Smooth muscle cell (in vitro differentiated cells): Measurements from ENCODE around the gene BBOF1. TPM values are rescaled to one million over a fixed set of nuclear protein-coding genes. Genes with fewer than 3 reads are reported as not detected.

Source experiments
- DNase-seq: peaks from one replicate; lab custom pipeline; 2025; ENCODE audit not compliant: unreplicated experiment; lab: John Stamatoyannopoulos, UW
- H2AFZ ChIP-seq: fragments of 200-600 bp; sonication (generic); 2 replicates; pipeline ENCODE4 v1.6.0; 2016; ENCODE audit warnings: antibody characterized with exemption, low read depth, mild to moderate bottlenecking
- H3F3A ChIP-seq: fragments of 200-600 bp; sonication (generic); 2 replicates; pipeline ENCODE4 v1.6.0; 2017; ENCODE audit warnings: antibody characterized with exemption, low read depth
- H3K27ac ChIP-seq: fragments of 200-600 bp; sonication (generic); 2 replicates; pipeline ENCODE4 v1.5.1; 2016; ENCODE audit warnings: low read depth, mild to moderate bottlenecking
- H3K27me3 ChIP-seq: fragments of 200-600 bp; sonication (generic); 2 replicates; pipeline ENCODE4 v1.6.1; 2016; ENCODE audit warnings: low read depth, mild to moderate bottlenecking
- H3K36me3 ChIP-seq: fragments of 200-600 bp; sonication (generic); 2 replicates; pipeline ENCODE4 v1.5.1; 2016; ENCODE audit warnings: low read depth
- H3K4me1 ChIP-seq: fragments of 200-600 bp; sonication (generic); 2 replicates; pipeline ENCODE4 v1.5.1; 2016; ENCODE audit warnings: low read depth
- H3K4me2 ChIP-seq: fragments of 200-600 bp; sonication (generic); 2 replicates; pipeline ENCODE4 v1.6.0; 2016; ENCODE audit warnings: mild to moderate bottlenecking
- H3K4me3 ChIP-seq: fragments of 200-600 bp; sonication (generic); 2 replicates; pipeline ENCODE4 v1.5.1; 2016; ENCODE audit warnings: mild to moderate bottlenecking
- H3K79me2 ChIP-seq: fragments of 200-600 bp; sonication (generic); 2 replicates; pipeline ENCODE4 v1.6.0; 2016; ENCODE audit warnings: low read depth, mild to moderate bottlenecking
- H3K9ac ChIP-seq: fragments of 200-600 bp; sonication (generic); 2 replicates; pipeline ENCODE4 v1.6.0; 2016; ENCODE audit warnings: low read depth
- H3K9me3 ChIP-seq: fragments of 200-600 bp; sonication (generic); replicated peaks from 2 replicates; pipeline ENCODE4 v1.5.1; 2016; ENCODE audit warnings: low read depth
- H4K20me1 ChIP-seq: fragments of 200-600 bp; sonication (generic); 2 replicates; pipeline ENCODE4 v1.6.0; 2016; ENCODE audit warnings: low read depth
- WGBS: methylation state at CpG from one replicate; pipeline ENCODE4 v1.1.7; 2016; ENCODE audit warnings: low lambda C conversion rate; 5-methylcytosine and 5-hydroxymethylcytosine counted together
- polyA plus RNA-seq: library from polyadenylated mRNA; unstranded; fragments of >200 nt; fragmentation: Nextera tagmentation; extraction: Ambion mirVana; gene quantifications from 2 replicates; pipeline ENCODE4 v1.2.1, GENCODE V29; 2016
- total RNA-seq: library from RNA; depleted of rRNA; stranded (reverse); fragments of >200 nt; gene quantifications from 2 replicates; pipeline ENCODE4 v1.2.3, GENCODE V29; 2014
- TF ChIP-seq, protein P1 (sequence below): fragments of 200-600 bp; sonication (generic); IDR thresholded peaks from 2 replicates; pipeline ENCODE4 v1.5.1; 2017; ENCODE audit warnings: borderline replicate concordance, mild to moderate bottlenecking, antibody characterized with exemption; ENCODE audit not compliant: insufficient read depth, poor library complexity, severe bottlenecking

Gene BBOF1
- total and polyA plus RNA-seq, 2 experiments from 2014 or later = 6.4 to 6.5 TPM

- H3K4me3 ChIP-seq = no peak overlapping the region
- TF ChIP-seq, protein P1, sequence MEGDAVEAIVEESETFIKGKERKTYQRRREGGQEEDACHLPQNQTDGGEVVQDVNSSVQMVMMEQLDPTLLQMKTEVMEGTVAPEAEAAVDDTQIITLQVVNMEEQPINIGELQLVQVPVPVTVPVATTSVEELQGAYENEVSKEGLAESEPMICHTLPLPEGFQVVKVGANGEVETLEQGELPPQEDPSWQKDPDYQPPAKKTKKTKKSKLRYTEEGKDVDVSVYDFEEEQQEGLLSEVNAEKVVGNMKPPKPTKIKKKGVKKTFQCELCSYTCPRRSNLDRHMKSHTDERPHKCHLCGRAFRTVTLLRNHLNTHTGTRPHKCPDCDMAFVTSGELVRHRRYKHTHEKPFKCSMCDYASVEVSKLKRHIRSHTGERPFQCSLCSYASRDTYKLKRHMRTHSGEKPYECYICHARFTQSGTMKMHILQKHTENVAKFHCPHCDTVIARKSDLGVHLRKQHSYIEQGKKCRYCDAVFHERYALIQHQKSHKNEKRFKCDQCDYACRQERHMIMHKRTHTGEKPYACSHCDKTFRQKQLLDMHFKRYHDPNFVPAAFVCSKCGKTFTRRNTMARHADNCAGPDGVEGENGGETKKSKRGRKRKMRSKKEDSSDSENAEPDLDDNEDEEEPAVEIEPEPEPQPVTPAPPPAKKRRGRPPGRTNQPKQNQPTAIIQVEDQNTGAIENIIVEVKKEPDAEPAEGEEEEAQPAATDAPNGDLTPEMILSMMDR = no peak
- no peaks in the 10 kb centered on the region for H3K9me3 ChIP-seq
- H2AFZ ChIP-seq = no peak overlapping the region
- H3K79me2 ChIP-seq = no peaks in the 10 kb centered on the region
- no peaks in the 10 kb centered on the region for H3K27me3 ChIP-seq
- H4K20me1 ChIP-seq = no peaks in the 10 kb centered on the region
- H3K27ac ChIP-seq = no peak overlapping the region
- H3K9ac ChIP-seq = no peak overlapping the region
- H3F3A ChIP-seq = peaks cover 3% of the 10 kb centered on the region
- WGBS = 98% methylated on average over 4 of the region's 4 CpGs
- DNase-seq = no peak
- no peaks in the 10 kb centered on the region for H3K4me1 ChIP-seq
- H3K36me3 ChIP-seq = no peaks in the 10 kb centered on the region
- no peak overlapping the region for H3K4me2 ChIP-seq
These were observed 3.2 kb downstream of the BBOF1 start for GRCh38 chr14:74022346-74022745.

GRCh38 chr14:74029136-74029535 is 10.0 kb downstream of the BBOF1 start:
- Histone ChIP-seq H3K36me3 (no peaks in the 10 kb centered on the region), H3K9me3 (no peaks in the 10 kb centered on the region), H3K9ac (no peak overlapping the region), H3K4me1 (no peaks in the 10 kb centered on the region), H3F3A (no peaks in the 10 kb centered on the region), H3K27me3 (no peaks in the 10 kb centered on the region), H3K4me3 (no peak overlapping the region), H3K27ac (no peak overlapping the region), H2AFZ (no peak overlapping the region), H4K20me1 (no peaks in the 10 kb centered on the region), H3K79me2 (no peaks in the 10 kb centered on the region), H3K4me2 (no peak overlapping the region)
- TF ChIP-seq, protein P1 = no peak
- 87% methylated on average over 3 of the region's 3 CpGs for WGBS
- DNase-seq = no peak

GRCh38 chr14:74034572-74034971 is 15.4 kb downstream of the BBOF1 start:
- DNase-seq = no peak
- TF ChIP-seq, protein P1 = no peak
- no peaks in the 10 kb centered on the region for H3K36me3 ChIP-seq
- H3K4me1 ChIP-seq = no peaks in the 10 kb centered on the region
- H2AFZ ChIP-seq = no peak overlapping the region
- H3K4me3 ChIP-seq = no peak overlapping the region
- no peak overlapping the region for H3K27ac ChIP-seq
- H4K20me1 ChIP-seq = no peaks in the 10 kb centered on the region
- no peaks in the 10 kb centered on the region for H3F3A ChIP-seq
- H3K27me3 ChIP-seq = no peaks in the 10 kb centered on the region
- 81% methylated on average over 3 of the region's 3 CpGs for WGBS
- H3K9me3 ChIP-seq = no peaks in the 10 kb centered on the region
- H3K79me2 ChIP-seq = no peaks in the 10 kb centered on the region
- H3K4me2 ChIP-seq = no peak overlapping the region
- no peak overlapping the region for H3K9ac ChIP-seq

- no peaks in the 10 kb centered on the region for H3K4me1 ChIP-seq
- no peak overlapping the region for H2AFZ ChIP-seq
- WGBS = 70% methylated on average over 4 of the region's 4 CpGs
- no peak overlapping the region for H3K27ac ChIP-seq
- H3K27me3 ChIP-seq = no peaks in the 10 kb centered on the region
- no peaks in the 10 kb centered on the region for H4K20me1 ChIP-seq
- no peak overlapping the region for H3K9ac ChIP-seq
- TF ChIP-seq, protein P1 = no peak
- no peak overlapping the region for H3K4me3 ChIP-seq
- no peaks in the 10 kb centered on the region for H3K9me3 ChIP-seq
- H3K36me3 ChIP-seq = no peaks in the 10 kb centered on the region
- no peaks in the 10 kb centered on the region for H3K79me2 ChIP-seq
- H3F3A ChIP-seq = no peaks in the 10 kb centered on the region
- no peak overlapping the region for H3K4me2 ChIP-seq
- DNase-seq = no peak
These were observed 16.4 kb downstream of the BBOF1 start for GRCh38 chr14:74035556-74035955.
